K562 (cell line): ENCODE data around the gene TK1. TPM values are rescaled to one million over a fixed set of nuclear protein-coding genes. Genes with fewer than 3 reads are reported as not detected.

Experiments
- ATF1 ChIP-seq, 2 experiments: fragments of 450-650 bp in 1 of 2; IDR thresholded peaks; 2 replicates each; pipeline ENCODE4 v1.6.1; 2016; ENCODE audit warnings: missing compliant biosample characterization in 1 of 2, missing genetic modification characterization in 1 of 2
- BRD9 ChIP-seq: fragments of 450-650 bp; IDR thresholded peaks from 2 replicates; pipeline ENCODE4 v1.6.1; 2018; ENCODE audit warnings: low read depth; ENCODE audit not compliant: partially characterized antibody
- COPS2 ChIP-seq: fragments of 450-650 bp; conservative IDR thresholded peaks from 2 replicates; pipeline ENCODE4 v1.6.1; 2016; ENCODE audit warnings: mild to moderate bottlenecking, moderate library complexity
- CTCFL ChIP-seq: IDR thresholded peaks from 2 replicates; pipeline ENCODE4 v1.6.1; 2011; ENCODE audit warnings: borderline replicate concordance, low read depth, mild to moderate bottlenecking, moderate library complexity, low read length; ENCODE audit not compliant: insufficient read depth, poor library complexity, severe bottlenecking
- EGR1 ChIP-seq: fragments of 450-650 bp; conservative IDR thresholded peaks from 2 replicates; pipeline ENCODE4 v1.6.1; 2017; ENCODE audit warnings: mild to moderate bottlenecking
- EWSR1 ChIP-seq: fragments of 450-650 bp; IDR thresholded peaks from 2 replicates; pipeline ENCODE4 v1.6.1; 2018; ENCODE audit warnings: borderline replicate concordance, mild to moderate bottlenecking, low read depth, moderate library complexity; ENCODE audit not compliant: partially characterized antibody
- HMGN3 ChIP-seq: IDR thresholded peaks from 2 replicates; pipeline ENCODE4 v1.6.1; 2011; ENCODE audit warnings: borderline replicate concordance, low read depth, mild to moderate bottlenecking, mixed read lengths, low read length; ENCODE audit not compliant: insufficient read length; ENCODE audit errors: extremely low read depth
- JUN ChIP-seq, 2 experiments: sonication (generic) in 1 of 2; formaldehyde crosslinking in 1 of 2; IDR thresholded peaks; 2 replicates each; pipeline versions ENCODE4 v1.6.1 to v1.8.0; 2012 to 2022; ENCODE audit warnings: borderline replicate concordance in 2 of 2, mild to moderate bottlenecking in 2 of 2, improper control_type of control experiment in 1 of 2, low read depth in 1 of 2, low read length in 1 of 2, missing genetic modification reagents in 1 of 2
- SAP30 ChIP-seq: fragments of 200-600 bp; sonication (generic); IDR thresholded peaks from 2 replicates; pipeline ENCODE4 v1.6.1; 2012; ENCODE audit warnings: borderline replicate concordance, low read depth, mild to moderate bottlenecking, moderate library complexity, low read length, control low read depth, inconsistent platforms; ENCODE audit not compliant: insufficient read depth, poor library complexity, severe bottlenecking
- ZHX1 ChIP-seq: fragments of 150-350 bp; conservative IDR thresholded peaks from 2 replicates; pipeline ENCODE4 v1.6.1; 2014; ENCODE audit warnings: low read length
- ZNF263 ChIP-seq: sonication (generic); formaldehyde crosslinking; IDR thresholded peaks from 2 replicates; pipeline ENCODE4 v1.8.0; 2022; ENCODE audit warnings: mild to moderate bottlenecking, missing genetic modification reagents, borderline replicate concordance
- ZNF778 ChIP-seq: fragments of 450-650 bp; formaldehyde crosslinking; IDR thresholded peaks from 2 replicates; pipeline ENCODE4 v1.4.0; 2020; ENCODE audit warnings: mild to moderate bottlenecking, moderate library complexity
- polyA plus RNA-seq, 8 experiments: library from polyadenylated mRNA; depleted of rRNA in 4 of 8; stranded (reverse) in 5 of 8; unstranded in 3 of 8; fragments of >200 nt; fragmentation: Nextera tagmentation in 2 of 8; fragmentation: Illumina TruSeq in 1 of 8; extraction: Ambion mirVana in 2 of 8; extraction: Trizol in 1 of 8; gene quantifications; 2 replicates each; pipeline versions ENCODE4 v1.2.1 to v1.2.3, GENCODE V29; 2011 to 2014; ENCODE audit warnings: inconsistent platforms in 1 of 8, missing spikeins in 1 of 8
- total RNA-seq, 7 experiments: library from RNA; depleted of rRNA in 6 of 7; stranded (reverse); fragments of >200 nt in 6 of 7; fragmentation: Illumina TruSeq in 2 of 7; extraction: Trizol in 2 of 7; gene quantifications; 2 replicates each; pipeline versions ENCODE4 v1.2.1 to v1.2.3, GENCODE V29; 2011 to 2021; ENCODE audit warnings: low replicate concordance in 1 of 7
- TF ChIP-seq, protein P1 (sequence below), 2 experiments: fragments of 450-650 bp; conservative IDR thresholded peaks; 2 replicates each; pipeline ENCODE4 v1.6.1; 2017; ENCODE audit warnings: mild to moderate bottlenecking in 2 of 2, moderate library complexity in 2 of 2
- TF ChIP-seq, protein P2 (sequence below): fragments of 200-800 bp; sonication (Bioruptor generic); IDR thresholded peaks from 2 replicates; pipeline ENCODE4 v1.6.1; 2017; ENCODE audit warnings: missing genetic modification characterization, missing compliant biosample characterization
- TF ChIP-seq, protein P3 (sequence below): fragments of 250-450 bp; sonication (Bioruptor Pico); IDR thresholded peaks from 2 replicates; pipeline ENCODE4 v1.5.0; 2021

TK1 gene
- total and polyA plus RNA-seq, 9 of the 15 experiments (the other 6 are each of a cell fraction or from before 2014, with no cell fraction given): 8.4 to 280 (median 103) TPM

DNA sequence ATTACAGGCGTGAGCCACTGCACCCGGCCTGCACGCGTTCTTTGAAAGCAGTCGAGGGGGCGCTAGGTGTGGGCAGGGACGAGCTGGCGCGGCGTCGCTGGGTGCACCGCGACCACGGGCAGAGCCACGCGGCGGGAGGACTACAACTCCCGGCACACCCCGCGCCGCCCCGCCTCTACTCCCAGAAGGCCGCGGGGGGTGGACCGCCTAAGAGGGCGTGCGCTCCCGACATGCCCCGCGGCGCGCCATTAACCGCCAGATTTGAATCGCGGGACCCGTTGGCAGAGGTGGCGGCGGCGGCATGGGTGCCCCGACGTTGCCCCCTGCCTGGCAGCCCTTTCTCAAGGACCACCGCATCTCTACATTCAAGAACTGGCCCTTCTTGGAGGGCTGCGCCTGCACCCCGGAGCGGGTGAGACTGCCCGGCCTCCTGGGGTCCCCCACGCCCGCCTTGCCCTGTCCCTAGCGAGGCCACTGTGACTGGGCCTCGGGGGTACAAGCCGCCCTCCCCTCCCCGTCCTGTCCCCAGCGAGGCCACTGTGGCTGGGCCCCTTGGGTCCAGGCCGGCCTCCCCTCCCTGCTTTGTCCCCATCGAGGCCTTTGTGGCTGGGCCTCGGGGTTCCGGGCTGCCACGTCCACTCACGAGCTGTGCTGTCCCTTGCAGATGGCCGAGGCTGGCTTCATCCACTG is 27.3 kb upstream of the TK1 start, which contains the start of gene BIRC5 (continued):
- TF ChIP-seq, protein P1, sequence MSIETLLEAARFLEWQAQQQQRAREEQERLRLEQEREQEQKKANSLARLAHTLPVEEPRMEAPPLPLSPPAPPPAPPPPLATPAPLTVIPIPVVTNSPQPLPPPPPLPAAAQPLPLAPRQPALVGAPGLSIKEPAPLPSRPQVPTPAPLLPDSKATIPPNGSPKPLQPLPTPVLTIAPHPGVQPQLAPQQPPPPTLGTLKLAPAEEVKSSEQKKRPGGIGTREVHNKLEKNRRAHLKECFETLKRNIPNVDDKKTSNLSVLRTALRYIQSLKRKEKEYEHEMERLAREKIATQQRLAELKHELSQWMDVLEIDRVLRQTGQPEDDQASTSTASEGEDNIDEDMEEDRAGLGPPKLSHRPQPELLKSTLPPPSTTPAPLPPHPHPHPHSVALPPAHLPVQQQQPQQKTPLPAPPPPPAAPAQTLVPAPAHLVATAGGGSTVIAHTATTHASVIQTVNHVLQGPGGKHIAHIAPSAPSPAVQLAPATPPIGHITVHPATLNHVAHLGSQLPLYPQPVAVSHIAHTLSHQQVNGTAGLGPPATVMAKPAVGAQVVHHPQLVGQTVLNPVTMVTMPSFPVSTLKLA (conservative IDR thresholded peaks at IDR 0.05): peak; percentile 97 to 99
- TF ChIP-seq CTCFL (no peak), ZNF778 (CRISPR knock-in tag) (no peak), ATF1 (CRISPR knock-in tag; IDR thresholded peaks at IDR 0.05) (no peak), ATF1 (tag; IDR thresholded peaks at IDR 0.05) (peak; percentile 78), COPS2 (no peak), JUN (IDR thresholded peaks at IDR 0.05; ENCODE audit: borderline replicate concordance, low read depth, low read length) (peak; percentile 68; the same call in 1 of the 2 replicates), JUN (CRISPR knock-in tag; IDR thresholded peaks at IDR 0.05; ENCODE audit: borderline replicate concordance) (no peak), EWSR1 (no peak), BRD9 (no peak), ZNF263 (CRISPR knock-in tag) (no peak), HMGN3 (peak; percentile 50), SAP30 (peak; percentile 100), EGR1 (peak; percentile 55; the same call in 1 of the 2 replicates), ZHX1 (no peak)
- TF ChIP-seq, protein P2, sequence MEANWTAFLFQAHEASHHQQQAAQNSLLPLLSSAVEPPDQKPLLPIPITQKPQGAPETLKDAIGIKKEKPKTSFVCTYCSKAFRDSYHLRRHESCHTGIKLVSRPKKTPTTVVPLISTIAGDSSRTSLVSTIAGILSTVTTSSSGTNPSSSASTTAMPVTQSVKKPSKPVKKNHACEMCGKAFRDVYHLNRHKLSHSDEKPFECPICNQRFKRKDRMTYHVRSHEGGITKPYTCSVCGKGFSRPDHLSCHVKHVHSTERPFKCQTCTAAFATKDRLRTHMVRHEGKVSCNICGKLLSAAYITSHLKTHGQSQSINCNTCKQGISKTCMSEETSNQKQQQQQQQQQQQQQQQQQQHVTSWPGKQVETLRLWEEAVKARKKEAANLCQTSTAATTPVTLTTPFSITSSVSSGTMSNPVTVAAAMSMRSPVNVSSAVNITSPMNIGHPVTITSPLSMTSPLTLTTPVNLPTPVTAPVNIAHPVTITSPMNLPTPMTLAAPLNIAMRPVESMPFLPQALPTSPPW (CRISPR knock-in tag): peak; percentile 73
- TF ChIP-seq, protein P3, sequence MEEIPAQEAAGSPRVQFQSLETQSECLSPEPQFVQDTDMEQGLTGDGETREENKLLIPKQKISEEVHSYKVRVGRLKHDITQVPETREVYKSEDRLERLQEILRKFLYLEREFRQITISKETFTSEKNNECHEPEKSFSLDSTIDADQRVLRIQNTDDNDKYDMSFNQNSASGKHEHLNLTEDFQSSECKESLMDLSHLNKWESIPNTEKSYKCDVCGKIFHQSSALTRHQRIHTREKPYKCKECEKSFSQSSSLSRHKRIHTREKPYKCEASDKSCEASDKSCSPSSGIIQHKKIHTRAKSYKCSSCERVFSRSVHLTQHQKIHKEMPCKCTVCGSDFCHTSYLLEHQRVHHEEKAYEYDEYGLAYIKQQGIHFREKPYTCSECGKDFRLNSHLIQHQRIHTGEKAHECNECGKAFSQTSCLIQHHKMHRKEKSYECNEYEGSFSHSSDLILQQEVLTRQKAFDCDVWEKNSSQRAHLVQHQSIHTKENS (CRISPR knock-in tag): no peak
